Jurkat, Clone E6-1 (cell line): Measurements from ENCODE around the gene USP2.

Experiments
- DNase-seq: peaks from one replicate; pipeline ENCODE4 v3.0.0-alpha.2; 2011; ENCODE audit warnings: low read depth, low spot score
- H3K4me3 ChIP-seq: 2 replicates; pipeline ENCODE4 v1.5.1; 2011; ENCODE audit warnings: mild to moderate bottlenecking, low read length, control low read depth, moderate library complexity

The USP2 gene

GRCh38 chr11:119350302-119350701 lies 31.2 kb downstream of the USP2 start:
- DNase-seq, result no peak
- no peak overlapping the region for H3K4me3 ChIP-seq

GRCh38 chr11:119347940-119348605 lies 33.4 kb downstream of the USP2 start:
- H3K4me3 ChIP-seq, result no peak overlapping the region
- DNase-seq, result no peak

GRCh38 chr11:119347242-119347641 lies 34.2 kb downstream of the USP2 start:
- DNase-seq, result no peak
- H3K4me3 ChIP-seq, result no peak overlapping the region

- DNase-seq, result no peak
- no peak within 1 kb of the TSS for H3K4me3 ChIP-seq
Measured at GRCh38 chr11:119346605-119347004, 34.9 kb downstream of the USP2 start, which contains the start of gene MFRP. TSS of gene MFRP (minus strand) at chr11:119346705. CDS start at chr11:119346513, 192 bp downstream.

- DNase-seq, result no peak
Measured at GRCh38 chr11:119345685-119346084, 35.8 kb downstream of the USP2 start.

GRCh38 chr11:119344291-119345010 lies 37.0 kb downstream of the USP2 start:
- DNase-seq, result no peak
- no peak overlapping the region for H3K4me3 ChIP-seq

More at GRCh38 chr11:119345685-119346084, 35.8 kb downstream of the USP2 start:
- H3K4me3 ChIP-seq, result no peak overlapping the region

GRCh38 chr11:119343726-119344125 lies 37.8 kb downstream of the USP2 start:
- DNase-seq, result no peak
- no peak overlapping the region for H3K4me3 ChIP-seq

GRCh38 chr11:119342362-119343130 lies 38.9 kb downstream of the USP2 start:
- DNase-seq, result no peak
- no peak overlapping the region for H3K4me3 ChIP-seq

- DNase-seq, result no peak
- H3K4me3 ChIP-seq, result no peak overlapping the region
Measured at GRCh38 chr11:119342023-119342300, 39.5 kb downstream of the USP2 start.

- no peak for DNase-seq
- no peak overlapping the region for H3K4me3 ChIP-seq
Measured at GRCh38 chr11:119341222-119342022, 40.1 kb downstream of the USP2 start.

- DNase-seq, result no peak
- no peak within 1 kb of the TSS for H3K4me3 ChIP-seq
Measured at GRCh38 chr11:119340335-119341221, 40.9 kb downstream of the USP2 start, which contains the start of gene C1QTNF5. TSS of gene C1QTNF5 (minus strand) at chr11:119340883. CDS start at chr11:119340397, 486 bp downstream.

- DNase-seq, result no peak
Measured at GRCh38 chr11:119339589-119340334, 41.7 kb downstream of the USP2 start.

GRCh38 chr11:119338965-119339588 lies 42.4 kb downstream of the USP2 start:
- no peak overlapping the region for H3K4me3 ChIP-seq
- DNase-seq, result no peak

More at GRCh38 chr11:119339589-119340334, 41.7 kb downstream of the USP2 start:
- no peak overlapping the region for H3K4me3 ChIP-seq

- DNase-seq, result peak; percentile 49
- no peak overlapping the region for H3K4me3 ChIP-seq
Measured at GRCh38 chr11:119338318-119338890, 43.1 kb downstream of the USP2 start.

- no peak overlapping the region for H3K4me3 ChIP-seq
- DNase-seq, result no peak
Measured at GRCh38 chr11:119337581-119338317, 43.7 kb downstream of the USP2 start.

- H3K4me3 ChIP-seq, result no peak overlapping the region
- no peak for DNase-seq
Measured at GRCh38 chr11:119336744-119337469, 44.6 kb downstream of the USP2 start.
